H1 (cell line): Measurements from ENCODE around the gene PLBD2. TPM values are rescaled to one million over a fixed set of nuclear protein-coding genes. Genes with fewer than 3 reads are reported as not detected.

Experiments
- CTCF ChIA-PET: fragments of 300-600 bp; sonication (Branson Sonifier 250); formaldehyde crosslinking; loops from one replicate; lab custom pipeline; 2021; ENCODE audit not compliant: partially characterized antibody; lab: Charles Lee
- POLR2A ChIA-PET: fragments of 300-600 bp; sonication (Branson Sonifier 250); formaldehyde crosslinking; loops from one replicate; lab custom pipeline; 2021; ENCODE audit warnings: inconsistent platforms; ENCODE audit not compliant: partially characterized antibody; lab: Charles Lee
- DNase-seq, 2 experiments: peaks; one replicate each; pipeline versions ENCODE4 v3.0.0 to v3.0.0-alpha.2; 2010 to 2022; ENCODE audit warnings: low spot score in 2 of 2, low read depth in 1 of 2, mixed read lengths in 1 of 2
- FAIRE-seq: peaks from 2 replicates; lab custom pipeline; 2011; peaks lifted over from hg19 to GRCh38; lab: Jason Lieb, UNC
- H2AFZ ChIP-seq: 2 replicates; pipeline ENCODE4 v1.8.1; 2012; ENCODE audit warnings: low read length, inconsistent platforms
- H2AK5ac ChIP-seq: 2 replicates; pipeline ENCODE4 v1.6.1; 2013; ENCODE audit warnings: low read depth, low read length
- H2BK120ac ChIP-seq: replicated peaks from 2 replicates; pipeline ENCODE3; 2013; ENCODE audit warnings: low read depth, low read length, inconsistent platforms
- H2BK12ac ChIP-seq: 2 replicates; pipeline ENCODE4 v1.6.1; 2013; ENCODE audit warnings: low read depth, low read length
- H2BK15ac ChIP-seq: 2 replicates; pipeline ENCODE4 v1.6.1; 2013; ENCODE audit warnings: low read length
- H2BK20ac ChIP-seq: 2 replicates; pipeline ENCODE4 v1.6.1; 2013; ENCODE audit warnings: low read length
- H2BK5ac ChIP-seq: 2 replicates; pipeline ENCODE4 v1.6.1; 2013; ENCODE audit warnings: low read depth, low read length
- H3K14ac ChIP-seq: 2 replicates; pipeline ENCODE4 v1.6.1; 2013; ENCODE audit warnings: inconsistent platforms; ENCODE audit not compliant: insufficient read length
- H3K18ac ChIP-seq: 2 replicates; pipeline ENCODE4 v1.6.1; 2013; ENCODE audit warnings: low read length; ENCODE audit errors: extremely low read depth
- H3K23ac ChIP-seq: 2 replicates; pipeline ENCODE4 v1.6.1; 2013; ENCODE audit warnings: inconsistent platforms; ENCODE audit not compliant: insufficient read length
- H3K23me2 ChIP-seq: 2 replicates; pipeline ENCODE4 v1.6.1; 2013; ENCODE audit warnings: low read depth, low read length
- H3K27ac ChIP-seq: 2 replicates; pipeline ENCODE4 v1.6.1; 2011; ENCODE audit warnings: low read depth, low read length, inconsistent platforms
- H3K27me3 ChIP-seq, 4 experiments: replicated peaks in 1 of 4; 1 replicate in 1 of 4; 2 replicates in 3 of 4; pipeline versions ENCODE4 v1.6.1 to v1.8.1; 2011 to 2013; ENCODE audit warnings: low read length in 3 of 4, mild to moderate bottlenecking in 3 of 4, inconsistent platforms in 2 of 4, mixed read lengths in 2 of 4, moderate library complexity in 1 of 4; ENCODE audit not compliant: control insufficient read depth in 3 of 4, insufficient read depth in 3 of 4; ENCODE audit errors: extremely low read depth in 1 of 4
- H3K36me3 ChIP-seq, 4 experiments: 2 replicates each; pipeline versions ENCODE4 v1.6.1 to v1.8.1; 2011 to 2013; ENCODE audit warnings: mild to moderate bottlenecking in 4 of 4, low read length in 3 of 4, moderate library complexity in 2 of 4, control low read depth in 1 of 4, inconsistent platforms in 1 of 4; ENCODE audit not compliant: insufficient read depth in 4 of 4, control insufficient read depth in 2 of 4
- H3K4ac ChIP-seq: replicated peaks from 2 replicates; pipeline ENCODE3; 2013; ENCODE audit warnings: low read length, low read depth, mixed read lengths, inconsistent platforms; ENCODE audit not compliant: insufficient read length
- H3K4me1 ChIP-seq, 4 experiments: replicated peaks in 1 of 4; 1 replicate in 1 of 4; 2 replicates in 3 of 4; pipeline versions ENCODE4 v1.6.1 to v1.8.1; 2011 to 2013; ENCODE audit warnings: low read length in 3 of 4, inconsistent platforms in 2 of 4, mixed read lengths in 1 of 4; ENCODE audit not compliant: insufficient read depth in 4 of 4, control insufficient read depth in 3 of 4
- H3K4me2 ChIP-seq, 2 experiments: 2 replicates each; pipeline versions ENCODE4 v1.6.1 to v1.8.1; 2011 to 2013; ENCODE audit warnings: low read depth in 2 of 2, low read length in 2 of 2, control low read depth in 1 of 2, inconsistent platforms in 1 of 2, mild to moderate bottlenecking in 1 of 2; ENCODE audit not compliant: insufficient read depth in 1 of 2
- H3K4me3 ChIP-seq, 4 experiments: fragments of 200-600, 300-600 bp in 1 of 4; sonication (generic), shearing (Covaris generic), sonication (Bioruptor Twin) in 1 of 4; 2 replicates each; pipeline versions ENCODE4 v1.5.1 to v1.8.1; 2011 to 2016; ENCODE audit warnings: low read length in 4 of 4, low read depth in 3 of 4, control low read depth in 2 of 4, inconsistent platforms in 2 of 4, mild to moderate bottlenecking in 2 of 4, mixed read lengths in 1 of 4, moderate library complexity in 1 of 4; ENCODE audit not compliant: insufficient read depth in 2 of 4; ENCODE audit errors: extremely low read depth in 1 of 4
- H3K56ac ChIP-seq: replicated peaks from 2 replicates; pipeline ENCODE3; 2013; ENCODE audit warnings: low read depth, mild to moderate bottlenecking, mixed read lengths, low read length, inconsistent platforms; ENCODE audit not compliant: insufficient read length
- H3K79me1 ChIP-seq: 2 replicates; pipeline ENCODE4 v1.6.1; 2013; ENCODE audit warnings: low read depth, low read length, control low read depth
- H3K79me2 ChIP-seq, 2 experiments: 2 replicates each; pipeline versions ENCODE4 v1.6.1 to v1.8.1; 2012 to 2013; ENCODE audit warnings: low read length in 2 of 2, mild to moderate bottlenecking in 2 of 2, inconsistent platforms in 1 of 2; ENCODE audit not compliant: insufficient read depth in 2 of 2, control insufficient read depth in 1 of 2
- H3K9ac ChIP-seq, 4 experiments: replicated peaks in 1 of 4; 1 replicate in 1 of 4; 2 replicates in 3 of 4; pipeline versions ENCODE4 v1.6.1 to v1.8.1; 2011 to 2013; ENCODE audit warnings: low read depth in 3 of 4, low read length in 3 of 4, control low read depth in 2 of 4, mild to moderate bottlenecking in 2 of 4, moderate library complexity in 2 of 4, inconsistent platforms in 1 of 4; ENCODE audit errors: extremely low read depth in 1 of 4
- H3K9me3 ChIP-seq, 2 experiments: 2 replicates each; pipeline versions ENCODE4 v1.6.1 to v1.8.1; 2012 to 2013; ENCODE audit warnings: mild to moderate bottlenecking in 2 of 2, moderate library complexity in 2 of 2, control low read depth in 1 of 2, inconsistent platforms in 1 of 2, low read depth in 1 of 2, low read length in 1 of 2, mixed read lengths in 1 of 2; ENCODE audit not compliant: insufficient read depth in 2 of 2
- H4K20me1 ChIP-seq, 2 experiments: replicated peaks in 1 of 2; 2 replicates each; pipeline versions ENCODE3 to v1.8.1; 2011 to 2013; ENCODE audit warnings: inconsistent platforms in 2 of 2, low read length in 2 of 2, mild to moderate bottlenecking in 1 of 2; ENCODE audit not compliant: insufficient read depth in 2 of 2, control insufficient read depth in 1 of 2
- H4K5ac ChIP-seq: 2 replicates; pipeline ENCODE4 v1.6.1; 2013; ENCODE audit warnings: low read length, low read depth, mixed read lengths, inconsistent platforms; ENCODE audit not compliant: insufficient read length
- H4K8ac ChIP-seq: 2 replicates; pipeline ENCODE4 v1.8.0; 2013; ENCODE audit warnings: mild to moderate bottlenecking, moderate library complexity, low read length, inconsistent platforms; ENCODE audit not compliant: insufficient read depth; ENCODE audit errors: extremely low read depth
- H4K91ac ChIP-seq: replicated peaks from 2 replicates; pipeline ENCODE3; 2013; ENCODE audit warnings: low read length, mixed read lengths, inconsistent platforms; ENCODE audit not compliant: insufficient read length
- CREB1 ChIP-seq: IDR thresholded peaks from 2 replicates; pipeline ENCODE4 v1.6.1; 2012; ENCODE audit warnings: inconsistent platforms
- KDM1A ChIP-seq: fragments of 200-600, 300-600 bp; sonication (generic); IDR thresholded peaks from 2 replicates; pipeline ENCODE4 v1.7.1; 2016; ENCODE audit warnings: mild to moderate bottlenecking, low read length, borderline replicate concordance
- KDM5A ChIP-seq: fragments of 200-600 bp; IDR thresholded peaks from 2 replicates; pipeline ENCODE4 v1.7.1; 2012; ENCODE audit warnings: mild to moderate bottlenecking, low read length, inconsistent platforms, mixed read lengths
- MAFK ChIP-seq: IDR thresholded peaks from 2 replicates; pipeline ENCODE4 v1.6.1; 2012; ENCODE audit warnings: low read depth, mild to moderate bottlenecking, improper control_type of control experiment, low read length
- PHF8 ChIP-seq: fragments of 200-600 bp; sonication (generic); conservative IDR thresholded peaks from 2 replicates; pipeline ENCODE4 v1.7.1; 2012; ENCODE audit warnings: low read depth, mild to moderate bottlenecking, inconsistent platforms, low read length, moderate library complexity
- POLR2A ChIP-seq, 2 experiments: IDR thresholded peaks; 1 replicate in 1 of 2; 2 replicates in 1 of 2; pipeline ENCODE4 v1.6.1; 2011; ENCODE audit warnings: low read depth in 2 of 2, low read length in 2 of 2, mild to moderate bottlenecking in 2 of 2; ENCODE audit errors: control extremely low read depth in 1 of 2
- RAD21 ChIP-seq, 2 experiments: IDR thresholded peaks in 1 of 2; conservative IDR thresholded peaks in 1 of 2; 2 replicates each; pipeline ENCODE4 v1.6.1; 2011; ENCODE audit warnings: low read depth in 2 of 2, low read length in 2 of 2, improper control_type of control experiment in 1 of 2, inconsistent platforms in 1 of 2, mild to moderate bottlenecking in 1 of 2, moderate library complexity in 1 of 2
- SP1 ChIP-seq: IDR thresholded peaks from 2 replicates; pipeline ENCODE4 v1.6.1; 2011; ENCODE audit warnings: low read depth, low read length
- SRF ChIP-seq: IDR thresholded peaks from 2 replicates; pipeline ENCODE4 v1.6.1; 2011; ENCODE audit warnings: mild to moderate bottlenecking, low read depth, low read length, moderate library complexity
- WGBS, 2 experiments: shearing (Covaris generic) in 1 of 2; methylation state at CpG; one replicate each; pipeline versions ENCODE4 v1.1.6 to v1.1.7; 2013 to 2015; ENCODE audit warnings: low lambda C conversion rate in 2 of 2, mixed read lengths in 2 of 2, inconsistent platforms in 1 of 2, low coverage in 1 of 2, missing lambda C conversion rate in 1 of 2; ENCODE audit not compliant: insufficient replicate concordance in 2 of 2, insufficient coverage in 1 of 2, insufficient read length in 1 of 2; ENCODE audit errors: extremely low coverage in 1 of 2, missing lambda C conversion rate in 1 of 2; 5-methylcytosine and 5-hydroxymethylcytosine counted together
- polyA plus RNA-seq, 7 experiments: library from polyadenylated mRNA; depleted of rRNA in 3 of 7; stranded (reverse) in 5 of 7; unstranded in 2 of 7; fragments of >200 nt in 5 of 7; fragments of 200-250 nt in 2 of 7; gene quantifications; 1 replicate in 5 of 7; 2 replicates in 1 of 7; 4 replicates in 1 of 7; pipeline versions ENCODE4 v1.2.1 to v1.2.3, GENCODE V29; 2011 to 2013; ENCODE audit warnings: missing spikeins in 2 of 7, mixed read lengths in 2 of 7
- total RNA-seq: library from RNA; stranded (reverse); fragmentation: NEBNext Ultra II Directional; extraction: Animal tissue kit (Norgen Biotek cat#: 25700); gene quantifications from 2 replicates; pipeline ENCODE4 v1.2.1, GENCODE V29; 2021
- TF ChIP-seq, protein P1 (sequence below): IDR thresholded peaks from 2 replicates; pipeline ENCODE4 v1.6.1; 2012; ENCODE audit warnings: inconsistent platforms
- TF ChIP-seq, protein P2 (sequence below), 3 experiments: IDR thresholded peaks; 1 replicate in 2 of 3; 2 replicates in 1 of 3; pipeline versions ENCODE4 v1.5.1 to v1.6.1; 2011; ENCODE audit warnings: low read length in 3 of 3, mild to moderate bottlenecking in 3 of 3, inconsistent platforms in 2 of 3, low read depth in 1 of 3, moderate library complexity in 1 of 3; ENCODE audit not compliant: insufficient read depth in 1 of 3; ENCODE audit errors: control extremely low read depth in 1 of 3

Gene PLBD2
- total and polyA plus RNA-seq, 2 of the 8 experiments (the other 6 are each of a cell fraction or from before 2014, with no cell fraction given): 16.8 to 33.5 TPM

DNA sequence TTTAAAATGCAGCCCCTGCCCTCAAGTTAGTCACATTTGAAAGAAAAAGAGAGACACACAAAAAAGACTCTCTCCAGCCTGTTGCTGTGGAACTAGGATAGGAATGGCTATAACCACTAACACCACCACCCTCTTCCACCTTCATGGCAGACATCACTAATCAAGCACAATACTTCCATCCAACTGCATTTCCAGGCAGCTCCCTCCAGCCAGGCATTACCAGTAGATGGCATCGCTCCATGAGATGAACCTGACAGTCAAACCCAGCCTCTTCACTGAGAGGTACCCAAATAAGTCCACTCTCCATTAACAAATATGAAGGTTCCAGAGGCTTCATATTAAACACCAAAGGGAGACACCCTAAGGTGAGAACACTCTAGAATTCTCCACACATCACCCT is 47.9 kb upstream of the PLBD2 start:
- Histone ChIP-seq H3K27ac (no peak overlapping the region), H3K79me1 (no peaks in the 10 kb centered on the region), H3K4ac (no peak overlapping the region), H3K23me2 (no peaks in the 10 kb centered on the region), H3K9ac (no peak overlapping the region), H3K4me2 (no peak overlapping the region), H4K5ac (no peak overlapping the region), H3K27me3 (no peaks in the 10 kb centered on the region), H2AFZ (no peak overlapping the region), H2BK120ac (no peak overlapping the region), H3K4me3 (no peak overlapping the region), H4K91ac (no peak overlapping the region), H3K36me3 (peaks cover 0 to 6% (median 0%) of the 10 kb centered on the region in 4 experiments; a peak in 3 of 8 replicates), H3K56ac (no peak overlapping the region), H3K9me3 (peaks cover 0 to 4% of the 10 kb centered on the region in 2 experiments; a peak in 2 of 4 replicates), H3K79me2 (no peaks in the 10 kb centered on the region), H2BK5ac (no peak overlapping the region), H2BK20ac (no peak overlapping the region), H3K4me1 (peaks cover 0 to 4% (median 0%) of the 10 kb centered on the region in 4 experiments; a peak in 3 of 7 replicates), H2BK15ac (no peak overlapping the region), H3K14ac (no peak overlapping the region), H3K18ac (no peak overlapping the region), H2BK12ac (no peak overlapping the region), H4K8ac (no peak overlapping the region; the same call in 1 of the 2 replicates), H4K20me1 (no peaks in the 10 kb centered on the region), H3K23ac (no peak overlapping the region), H2AK5ac (no peak overlapping the region)
- TF ChIP-seq KDM1A (no peak), CREB1 (no peak), MAFK (no peak), SRF (peak; percentile 83), POLR2A (IDR thresholded peaks at IDR 0.05; ENCODE audit: control extremely low read depth in 1 of 2, low read depth in 2 of 2, low read length in 2 of 2) (no peak), SP1 (no peak), PHF8 (no peak), RAD21 (IDR thresholded peaks at IDR 0.05 in 1 of 2, conservative IDR thresholded peaks at IDR 0.05 in 1 of 2; ENCODE audit: low read depth in 2 of 2, low read length in 2 of 2) (peak in 1 of 2 experiments; percentile 22; a peak in 1 of 4 replicates), KDM5A (no peak)
- TF ChIP-seq, protein P1, sequence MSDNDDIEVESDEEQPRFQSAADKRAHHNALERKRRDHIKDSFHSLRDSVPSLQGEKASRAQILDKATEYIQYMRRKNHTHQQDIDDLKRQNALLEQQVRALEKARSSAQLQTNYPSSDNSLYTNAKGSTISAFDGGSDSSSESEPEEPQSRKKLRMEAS: no peak
- TF ChIP-seq, protein P2, sequence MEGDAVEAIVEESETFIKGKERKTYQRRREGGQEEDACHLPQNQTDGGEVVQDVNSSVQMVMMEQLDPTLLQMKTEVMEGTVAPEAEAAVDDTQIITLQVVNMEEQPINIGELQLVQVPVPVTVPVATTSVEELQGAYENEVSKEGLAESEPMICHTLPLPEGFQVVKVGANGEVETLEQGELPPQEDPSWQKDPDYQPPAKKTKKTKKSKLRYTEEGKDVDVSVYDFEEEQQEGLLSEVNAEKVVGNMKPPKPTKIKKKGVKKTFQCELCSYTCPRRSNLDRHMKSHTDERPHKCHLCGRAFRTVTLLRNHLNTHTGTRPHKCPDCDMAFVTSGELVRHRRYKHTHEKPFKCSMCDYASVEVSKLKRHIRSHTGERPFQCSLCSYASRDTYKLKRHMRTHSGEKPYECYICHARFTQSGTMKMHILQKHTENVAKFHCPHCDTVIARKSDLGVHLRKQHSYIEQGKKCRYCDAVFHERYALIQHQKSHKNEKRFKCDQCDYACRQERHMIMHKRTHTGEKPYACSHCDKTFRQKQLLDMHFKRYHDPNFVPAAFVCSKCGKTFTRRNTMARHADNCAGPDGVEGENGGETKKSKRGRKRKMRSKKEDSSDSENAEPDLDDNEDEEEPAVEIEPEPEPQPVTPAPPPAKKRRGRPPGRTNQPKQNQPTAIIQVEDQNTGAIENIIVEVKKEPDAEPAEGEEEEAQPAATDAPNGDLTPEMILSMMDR (IDR thresholded peaks at IDR 0.05; ENCODE audit: control extremely low read depth in 1 of 3, insufficient read depth in 1 of 3, low read depth in 1 of 3, low read length in 3 of 3): peak in 2 of 3 experiments; percentile 7 to 29; a peak in 2 of 4 replicates
- POLR2A ChIA-PET: interaction anchor here (0.6 to 1.4 kb wide), 4 partner anchors 12 to 111 kb away, joined by 3 read pairs; no protein-coding TSS in a partner anchor
- CTCF ChIA-PET: interaction anchor here (0.9 to 2.3 kb wide), 8 partner anchors 9 to 553 kb away, joined by 3 to 8 read pairs (median 4); no protein-coding TSS in a partner anchor
- FAIRE-seq: peak; percentile 45
- WGBS, 2 experiments: 94% methylated on average over 1 of the region's 1 CpG; no CpG with 5 or more reads in 1 of the 2 experiments
- DNase-seq: no peak
